SIG-M5 (cell line): ENCODE measurements around the gene ACBD6.
"Not testable (repeated sequence)": the region's sequence is repeated elsewhere in the genome, so short reads cannot be mapped to it uniquely, and the experiment has no call there.

Experiments
- DNase-seq: peaks from one replicate; lab custom pipeline; 2025; lab: John Stamatoyannopoulos, UW

Gene ACBD6

GRCh38 chr1:180415236-180415848, 87.0 kb downstream of the ACBD6 start:
- DNase-seq, result no peak

GRCh38 chr1:180412583-180412982, 89.8 kb downstream of the ACBD6 start:
- no peak for DNase-seq

DNA sequence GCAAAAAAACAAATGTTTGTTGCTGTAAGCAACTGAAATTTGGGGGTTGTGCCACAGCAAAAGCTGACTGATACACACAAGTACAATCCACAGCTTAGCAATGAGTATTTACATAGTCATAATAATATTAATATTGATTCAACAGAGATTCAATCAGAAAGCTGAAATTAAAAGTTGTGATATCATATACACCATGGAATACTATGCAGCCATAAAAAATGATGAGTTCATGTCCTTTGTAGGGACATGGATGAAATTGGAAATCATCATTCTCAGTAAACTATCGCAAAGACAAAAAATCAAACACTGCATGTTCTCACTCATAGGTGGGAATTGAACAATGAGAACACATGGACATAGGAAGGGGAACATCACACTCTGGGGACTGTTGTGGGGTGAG, 94.2 kb downstream of the ACBD6 start:
- DNase-seq, result not testable (repeated sequence)

- DNase-seq, result no peak
Measured at GRCh38 chr1:180407051-180407450, 95.3 kb downstream of the ACBD6 start.

GRCh38 chr1:180402551-180402950, 99.8 kb downstream of the ACBD6 start:
- DNase-seq, result no peak

- no peak for DNase-seq
Measured at GRCh38 chr1:180402001-180402400, 100.4 kb downstream of the ACBD6 start.

DNA sequence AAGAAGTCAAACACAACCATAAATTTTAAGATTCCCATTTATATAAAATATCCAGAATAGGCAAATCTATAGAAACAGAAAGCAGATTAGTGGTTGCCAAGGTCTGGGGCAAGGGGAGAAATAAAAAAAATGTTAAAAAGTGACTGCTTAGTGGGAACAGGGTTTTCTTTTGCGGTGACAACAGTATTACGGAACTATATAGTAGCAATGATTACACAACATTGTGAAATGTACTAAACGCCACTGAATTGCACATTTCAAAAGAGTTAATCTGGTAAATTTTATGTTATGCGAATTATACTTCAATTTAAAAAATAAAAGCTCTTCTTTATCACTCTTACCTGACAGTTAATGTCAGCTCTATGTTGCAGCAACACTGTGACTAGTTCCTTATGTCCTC, 105.2 kb downstream of the ACBD6 start:
- peak; percentile 81 for DNase-seq

- no peak for DNase-seq
Measured at GRCh38 chr1:180392427-180393145, 109.8 kb downstream of the ACBD6 start.

GRCh38 chr1:180392020-180392419, 110.4 kb downstream of the ACBD6 start:
- DNase-seq, result no peak

DNA sequence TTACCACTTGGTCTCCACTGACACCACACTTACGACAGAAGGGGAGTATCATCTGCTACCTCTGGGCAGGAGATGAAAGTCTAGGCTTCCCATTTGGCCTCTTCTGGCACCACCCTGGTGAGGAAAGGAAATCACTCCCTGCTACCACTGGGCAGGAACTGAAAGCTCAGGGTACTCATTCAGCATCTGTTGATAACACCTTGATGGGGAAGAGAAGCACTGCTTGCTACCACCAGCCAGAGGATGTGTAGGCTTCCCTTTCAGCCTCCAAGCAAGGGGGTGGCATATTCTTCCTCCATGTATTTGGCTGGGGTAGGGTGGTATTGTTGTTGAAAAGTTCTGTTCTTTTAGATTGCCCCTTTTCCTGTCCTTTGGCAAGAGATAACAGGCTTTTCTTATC, 115.0 kb downstream of the ACBD6 start:
- no peak for DNase-seq

DNA sequence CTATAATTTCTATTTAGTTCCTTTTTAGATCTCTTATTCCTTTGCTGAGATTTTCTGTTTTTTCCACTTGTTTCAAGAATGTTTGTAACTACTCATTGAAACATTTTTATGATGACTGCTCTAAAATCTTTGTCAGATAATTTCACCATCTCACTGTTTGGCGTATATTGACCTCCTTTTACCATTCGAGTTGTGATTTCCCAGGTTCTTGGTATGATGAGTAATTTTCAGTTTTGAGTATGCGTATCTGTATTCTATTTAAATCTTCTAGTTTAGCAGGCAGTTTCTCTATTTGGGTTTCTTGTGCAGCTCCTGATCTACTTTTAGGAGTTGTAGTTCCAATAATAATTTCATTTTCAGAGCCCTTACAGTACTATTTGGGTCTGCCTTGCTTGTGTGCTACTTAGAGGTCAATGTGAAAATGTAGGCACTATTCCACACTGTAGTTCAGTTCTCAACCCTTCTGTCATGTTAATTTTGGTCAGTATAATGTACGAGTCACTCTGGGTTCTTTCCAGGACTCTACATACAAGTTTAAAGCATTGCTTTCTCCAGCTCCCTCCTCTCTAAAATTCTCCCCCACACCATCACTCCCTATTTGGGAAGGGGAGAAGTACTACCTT, 115.5 kb downstream of the ACBD6 start:
- no peak for DNase-seq

DNA sequence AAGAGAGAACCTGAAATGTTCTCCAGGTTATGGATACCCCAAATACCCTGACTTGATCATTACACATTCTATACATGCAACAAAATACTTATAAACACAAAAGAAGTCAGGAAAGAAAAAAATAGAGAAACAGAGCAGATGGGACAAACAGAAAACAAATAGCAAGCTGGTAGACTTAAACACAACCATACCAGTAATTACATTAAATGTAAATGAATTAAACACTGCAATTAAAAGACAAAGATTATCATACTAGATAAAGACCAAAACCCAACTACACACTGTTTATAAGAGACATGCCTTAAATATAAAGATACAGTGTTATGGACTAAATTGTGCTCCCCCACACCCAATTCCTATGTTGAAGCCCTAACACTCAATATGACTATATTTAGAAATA, 117.2 kb downstream of the ACBD6 start:
- no peak for DNase-seq

DNA sequence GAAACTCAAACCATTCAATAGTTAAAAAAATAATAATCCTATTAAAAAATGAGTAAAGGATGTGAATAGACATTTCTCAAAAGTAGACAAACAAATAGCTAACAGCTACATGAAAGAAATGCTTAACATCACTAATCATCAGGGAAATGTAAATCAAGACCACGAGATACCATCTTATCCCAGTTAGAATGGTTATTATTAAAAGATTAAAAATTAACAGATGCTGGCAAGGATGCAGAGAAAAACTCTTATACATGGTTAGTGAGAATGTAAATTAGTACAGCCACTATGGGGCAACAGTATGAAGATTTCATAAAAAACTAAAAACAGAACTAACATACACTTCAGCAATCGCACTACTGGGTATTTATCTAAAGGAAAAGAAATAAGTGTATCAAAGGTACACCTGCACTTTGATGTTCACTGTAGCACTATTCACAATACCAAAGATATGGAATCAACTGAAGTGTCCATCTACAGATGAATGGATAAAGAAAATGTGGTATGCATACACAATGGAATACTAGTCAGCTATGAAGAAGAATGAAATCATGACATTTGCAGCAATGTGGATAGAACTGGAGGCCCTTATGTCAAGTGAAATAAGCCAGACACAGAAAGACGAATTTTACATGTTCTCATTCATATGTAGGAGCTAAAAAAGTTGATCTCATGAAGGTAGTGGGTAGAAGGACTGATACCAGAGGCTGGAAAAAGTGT, 117.9 kb downstream of the ACBD6 start:
- DNase-seq, result no peak

GRCh38 chr1:180382326-180383115, 119.9 kb downstream of the ACBD6 start:
- DNase-seq, result no peak

DNA sequence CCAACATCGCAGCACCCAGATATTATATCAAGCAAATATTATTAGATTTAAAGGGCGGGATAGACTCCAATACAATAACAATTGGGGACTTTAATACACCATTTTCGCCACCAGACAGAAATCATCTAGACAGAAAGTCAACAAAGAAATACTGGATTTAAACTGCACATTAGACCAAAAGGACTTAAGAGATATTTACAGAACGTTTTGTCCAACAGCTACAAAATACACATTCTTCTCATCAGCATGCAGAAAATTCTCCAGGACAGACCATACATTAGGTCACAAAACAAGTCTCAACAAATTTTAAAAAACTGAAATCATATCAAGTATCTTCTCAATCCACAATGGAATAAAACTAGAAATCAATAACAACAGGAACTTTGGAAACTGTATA, 121.2 kb downstream of the ACBD6 start:
- no peak for DNase-seq

DNA sequence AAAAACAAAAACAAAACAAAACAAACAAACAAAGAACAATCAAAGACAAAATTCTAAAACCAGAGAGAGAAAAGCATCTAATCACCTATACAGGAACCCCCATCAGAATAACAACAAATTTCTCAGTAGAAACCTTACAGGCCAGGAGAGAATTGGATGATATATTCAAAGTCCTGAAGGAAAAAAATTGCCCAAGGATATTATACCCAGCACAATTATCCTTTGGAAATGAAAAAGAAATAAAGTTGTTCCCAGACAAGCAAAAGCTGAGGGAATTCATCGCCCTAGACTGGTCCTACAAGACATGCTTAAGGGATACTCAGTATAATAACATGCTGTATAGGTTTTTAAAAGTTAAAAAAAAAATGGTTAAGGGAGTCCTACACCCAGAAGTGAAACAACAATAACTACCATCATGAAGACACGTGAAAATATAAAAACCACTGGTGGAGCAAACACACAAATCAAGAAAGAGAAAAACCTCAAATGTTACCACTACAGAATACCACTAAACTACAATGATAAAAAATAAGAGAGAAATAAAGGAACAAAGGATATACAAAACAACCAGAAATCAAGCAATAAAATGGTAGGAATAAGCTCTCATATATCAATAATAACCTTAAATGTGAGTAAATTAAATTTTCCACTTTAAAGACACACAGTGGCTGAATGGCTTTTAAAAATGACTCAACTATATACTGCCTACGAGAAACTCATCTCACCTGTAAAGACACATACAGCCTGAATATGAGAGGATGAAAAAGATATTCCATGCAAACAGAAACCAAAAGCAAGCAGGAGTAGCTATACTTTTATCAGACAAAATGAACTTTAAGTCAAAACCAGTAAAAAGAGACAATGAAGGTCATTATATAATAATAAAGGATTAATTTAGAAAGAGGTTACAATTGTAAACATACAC, 121.9 kb downstream of the ACBD6 start:
- DNase-seq, result no peak

DNA sequence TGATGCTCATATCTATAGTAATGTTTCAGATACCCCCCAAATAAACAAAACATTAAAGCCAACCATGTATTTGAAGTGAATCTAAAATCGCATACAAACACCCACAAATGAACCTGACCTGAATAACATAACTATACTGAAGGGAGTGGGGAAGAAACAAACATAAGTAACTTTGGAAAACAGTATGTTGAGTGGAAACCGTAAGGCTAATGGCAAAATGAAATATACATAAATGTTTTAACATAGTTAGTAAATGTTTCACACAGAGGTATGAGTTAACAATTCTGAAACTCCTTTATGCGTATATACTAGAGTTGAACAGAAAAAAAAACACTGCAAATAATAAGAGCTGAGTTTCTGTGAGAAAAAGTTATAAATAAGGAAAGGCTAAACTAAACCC, 125.6 kb downstream of the ACBD6 start:
- no peak for DNase-seq

DNA sequence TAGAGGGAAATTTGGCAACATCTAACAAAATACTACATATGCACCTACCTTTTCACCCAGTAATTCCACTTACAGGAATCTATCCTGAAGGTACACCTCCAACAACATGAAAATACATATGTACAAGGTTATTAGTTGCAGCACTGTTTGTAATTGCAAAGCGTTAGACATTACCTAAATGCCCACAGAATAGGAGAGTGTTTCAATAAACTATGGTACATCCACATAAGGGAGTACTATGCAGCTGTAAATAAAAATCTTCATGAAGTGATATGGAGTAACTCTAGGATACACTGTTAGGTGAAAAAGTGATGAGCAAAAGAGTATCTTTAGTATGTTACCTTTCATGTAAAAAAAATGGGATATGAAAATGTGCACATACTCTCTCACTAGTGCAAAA, 126.1 kb downstream of the ACBD6 start:
- no peak for DNase-seq

- DNase-seq, result no peak
Measured at GRCh38 chr1:180372728-180373127, 129.6 kb downstream of the ACBD6 start.

GRCh38 chr1:180370597-180370996, 131.8 kb downstream of the ACBD6 start:
- no peak for DNase-seq

DNA sequence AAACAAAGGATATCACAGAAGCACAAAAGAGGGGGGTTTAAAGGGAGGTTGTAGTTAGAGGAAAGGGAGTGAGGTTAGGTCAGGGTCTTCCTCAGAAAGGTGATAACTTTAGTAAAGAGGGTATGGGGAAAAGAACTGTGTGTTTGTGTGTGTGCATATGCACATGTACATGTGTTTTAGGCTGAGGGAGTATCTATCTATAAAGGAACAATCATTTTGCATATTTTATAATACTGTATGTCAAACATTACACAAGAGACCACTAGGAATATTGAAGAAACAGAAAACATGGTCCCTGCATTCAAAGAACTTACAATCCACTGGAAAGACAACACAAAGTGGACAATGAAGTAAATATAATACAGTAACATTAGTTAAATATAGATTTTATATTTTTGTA, 132.2 kb downstream of the ACBD6 start:
- no peak for DNase-seq
